Astrocyte (in vitro differentiated cells and primary cell): ENCODE data around the gene CCND1. TPM values are rescaled to one million over a fixed set of nuclear protein-coding genes. Genes with fewer than 3 reads are reported as not detected.
A peak's percentile ranks its signal among the peaks of the same experiment; 100 is the strongest.

ENCODE experiments used
- DNase-seq: peaks from one replicate; pipeline ENCODE4 v3.0.0-alpha.2; 2010; ENCODE audit warnings: low read depth
- FAIRE-seq: peaks from 2 replicates; lab custom pipeline; 2011; peaks lifted over from hg19 to GRCh38; lab: Jason Lieb, UNC
- H2AFZ ChIP-seq: 2 replicates; pipeline ENCODE4 v1.6.0; 2012; ENCODE audit warnings: low read depth, low read length, inconsistent platforms
- H3K27ac ChIP-seq: 2 replicates; pipeline ENCODE4 v1.5.1; 2011; ENCODE audit warnings: low read depth, low read length, inconsistent platforms
- H3K27me3 ChIP-seq: 2 replicates; pipeline ENCODE4 v1.6.0; 2011; ENCODE audit warnings: low read length, inconsistent platforms; ENCODE audit not compliant: insufficient read depth
- H3K36me3 ChIP-seq: 2 replicates; pipeline ENCODE4 v1.5.1; 2011; ENCODE audit warnings: low read length, inconsistent platforms; ENCODE audit not compliant: insufficient read depth
- H3K4me1 ChIP-seq: 2 replicates; pipeline ENCODE4 v1.5.1; 2011; ENCODE audit warnings: low read length, inconsistent platforms; ENCODE audit not compliant: insufficient read depth
- H3K4me2 ChIP-seq: 2 replicates; pipeline ENCODE4 v1.6.0; 2012; ENCODE audit warnings: low read length, inconsistent platforms
- H3K4me3 ChIP-seq: 2 replicates; pipeline ENCODE4 v1.5.1; 2011; ENCODE audit warnings: low read depth, mild to moderate bottlenecking, low read length, inconsistent platforms; ENCODE audit not compliant: insufficient read depth
- H3K79me2 ChIP-seq: 2 replicates; pipeline ENCODE4 v1.6.0; 2012; ENCODE audit warnings: mild to moderate bottlenecking, low read length, inconsistent platforms; ENCODE audit not compliant: insufficient read depth
- H3K9ac ChIP-seq: 2 replicates; pipeline ENCODE4 v1.6.0; 2012; ENCODE audit warnings: mild to moderate bottlenecking, low read length, inconsistent platforms
- H3K9me3 ChIP-seq: 2 replicates; pipeline ENCODE4 v1.5.1; 2012; ENCODE audit warnings: low read depth, mild to moderate bottlenecking, low read length, inconsistent platforms; ENCODE audit not compliant: insufficient read depth
- H4K20me1 ChIP-seq: 2 replicates; pipeline ENCODE4 v1.6.0; 2012; ENCODE audit warnings: low read length, inconsistent platforms; ENCODE audit not compliant: insufficient read depth
- H3K27ac Mint-ChIP-seq: one replicate; pipeline ENCODE4 v1.8.0; 2021; ENCODE audit warnings: mild to moderate bottlenecking, mixed read lengths; ENCODE audit not compliant: unreplicated experiment
- H3K27me3 Mint-ChIP-seq: one replicate; pipeline ENCODE4 v1.8.0; 2021; ENCODE audit warnings: low read depth, mixed read lengths; ENCODE audit not compliant: unreplicated experiment
- H3K36me3 Mint-ChIP-seq: one replicate; pipeline ENCODE4 v1.8.0; 2021; ENCODE audit warnings: low read depth, mixed read lengths; ENCODE audit not compliant: unreplicated experiment
- H3K4me1 Mint-ChIP-seq: one replicate; pipeline ENCODE4 v1.8.0; 2021; ENCODE audit warnings: low read depth, mixed read lengths; ENCODE audit not compliant: unreplicated experiment
- H3K4me3 Mint-ChIP-seq: one replicate; pipeline ENCODE4 v1.8.0; 2021; ENCODE audit warnings: mild to moderate bottlenecking, moderate library complexity, mixed read lengths; ENCODE audit not compliant: unreplicated experiment
- H3K9me3 Mint-ChIP-seq: one replicate; pipeline ENCODE4 v1.8.0; 2021; ENCODE audit warnings: mild to moderate bottlenecking, mixed read lengths; ENCODE audit not compliant: unreplicated experiment
- CTCF ChIP-seq: IDR thresholded peaks from 2 replicates; pipeline ENCODE4 v1.5.1; 2011; ENCODE audit warnings: low read depth, mild to moderate bottlenecking, inconsistent platforms, low read length, moderate library complexity; ENCODE audit not compliant: insufficient read depth
- EZH2 ChIP-seq: IDR thresholded peaks from 2 replicates; pipeline ENCODE4 v1.6.1; 2012; ENCODE audit warnings: mild to moderate bottlenecking, low read length, inconsistent platforms; ENCODE audit not compliant: insufficient read depth
- total RNA-seq: library from RNA; stranded (reverse); gene quantifications from 2 replicates; pipeline ENCODE4 v1.2.1, GENCODE V29; 2021

CCND1 gene
- total RNA-seq, 1 donor from 2014 or later: 482 TPM

- Histone ChIP-seq H3K4me1 (peaks cover 15% of the 10 kb centered on the region), H3K4me3 (no peak overlapping the region), H3K4me2 (no peak overlapping the region), H3K27me3 (no peaks in the 10 kb centered on the region), H4K20me1 (peaks cover 18% of the 10 kb centered on the region), H3K79me2 (no peaks in the 10 kb centered on the region), H3K27ac (no peak overlapping the region), H3K36me3 (peaks cover 2% of the 10 kb centered on the region), H2AFZ (no peak overlapping the region), H3K9me3 (no peaks in the 10 kb centered on the region), H3K9ac (peak overlapping the region; percentile 39)
- Mint-ChIP-seq H3K4me3 (no peak overlapping the region), H3K36me3 (peaks cover 13% of the 10 kb centered on the region), H3K9me3 (no peaks in the 10 kb centered on the region), H3K27me3 (peaks cover 4% of the 10 kb centered on the region), H3K27ac (no peak overlapping the region), H3K4me1 (peaks cover 8% of the 10 kb centered on the region)
- FAIRE-seq: no peak
- DNase-seq: no peak
- TF ChIP-seq CTCF: no peak
- TF ChIP-seq EZH2: no peak
Measured at GRCh38 chr11:69658626-69659450, 17.9 kb downstream of the CCND1 start.

- no peaks in the 10 kb centered on the region for H3K9me3 ChIP-seq
- H3K4me3 ChIP-seq: no peak overlapping the region
- no peaks in the 10 kb centered on the region for H3K27me3 ChIP-seq
- DNase-seq: no peak
- Mint-ChIP-seq H3K27me3 (peaks cover 6% of the 10 kb centered on the region), H3K4me1 (peaks cover 8% of the 10 kb centered on the region), H3K27ac (no peak overlapping the region), H3K36me3 (peaks cover 17% of the 10 kb centered on the region), H3K9me3 (no peaks in the 10 kb centered on the region), H3K4me3 (no peak overlapping the region)
- TF ChIP-seq EZH2 (no peak), CTCF (no peak)
- no peak overlapping the region for H2AFZ ChIP-seq
- H4K20me1 ChIP-seq: peaks cover 11% of the 10 kb centered on the region
- no peak overlapping the region for H3K4me2 ChIP-seq
- H3K9ac ChIP-seq: no peak overlapping the region
- peaks cover 13% of the 10 kb centered on the region for H3K4me1 ChIP-seq
- no peaks in the 10 kb centered on the region for H3K79me2 ChIP-seq
- H3K36me3 ChIP-seq: peaks cover 2% of the 10 kb centered on the region
- FAIRE-seq: no peak
- H3K27ac ChIP-seq: no peak overlapping the region
Measured at GRCh38 chr11:69659591-69659990, 18.6 kb downstream of the CCND1 start.

GRCh38 chr11:69660001-69660500 is 19.1 kb downstream of the CCND1 start:
- FAIRE-seq (no peak), DNase-seq (no peak)
- peaks cover 13% of the 10 kb centered on the region for H3K4me1 ChIP-seq
- H3K27ac ChIP-seq: no peak overlapping the region
- no peak overlapping the region for H2AFZ ChIP-seq
- H3K4me3 Mint-ChIP-seq: no peak overlapping the region
- H3K9me3 ChIP-seq: no peaks in the 10 kb centered on the region
- TF ChIP-seq EZH2: no peak
- no peak for TF ChIP-seq CTCF
- no peak overlapping the region for H3K4me2 ChIP-seq
- H3K36me3 Mint-ChIP-seq: peaks cover 17% of the 10 kb centered on the region
- peaks cover 8% of the 10 kb centered on the region for H3K4me1 Mint-ChIP-seq
- peaks cover 2% of the 10 kb centered on the region for H3K36me3 ChIP-seq
- peaks cover 6% of the 10 kb centered on the region for H3K27me3 Mint-ChIP-seq
- H4K20me1 ChIP-seq: peaks cover 7% of the 10 kb centered on the region
- H3K79me2 ChIP-seq: no peaks in the 10 kb centered on the region
- no peaks in the 10 kb centered on the region for H3K9me3 Mint-ChIP-seq
- no peaks in the 10 kb centered on the region for H3K27me3 ChIP-seq
- no peak overlapping the region for H3K4me3 ChIP-seq
- no peak overlapping the region for H3K27ac Mint-ChIP-seq
- no peak overlapping the region for H3K9ac ChIP-seq
